Osteocyte (in vitro differentiated cells): ENCODE measurements around the gene ANKRD63. TPM values are rescaled to one million over a fixed set of nuclear protein-coding genes. Genes with fewer than 3 reads are reported as not detected.

ENCODE experiments used
- DNase-seq: peaks from one replicate; pipeline ENCODE4 v3.0.0; 2021; ENCODE audit warnings: mixed read lengths; ENCODE audit not compliant: unreplicated experiment; ENCODE audit errors: extremely low spot score
- H3K27ac Mint-ChIP-seq: one replicate; pipeline ENCODE4 v1.8.0; 2021; ENCODE audit warnings: mild to moderate bottlenecking, mixed read lengths; ENCODE audit not compliant: unreplicated experiment
- H3K27me3 Mint-ChIP-seq: one replicate; pipeline ENCODE4 v1.8.0; 2021; ENCODE audit warnings: mixed read lengths; ENCODE audit not compliant: unreplicated experiment
- H3K36me3 Mint-ChIP-seq: one replicate; pipeline ENCODE4 v1.8.0; 2021; ENCODE audit warnings: mixed read lengths; ENCODE audit not compliant: unreplicated experiment
- H3K4me1 Mint-ChIP-seq: one replicate; pipeline ENCODE4 v1.8.0; 2021; ENCODE audit warnings: mixed read lengths; ENCODE audit not compliant: unreplicated experiment
- H3K4me3 Mint-ChIP-seq: one replicate; pipeline ENCODE4 v1.8.0; 2021; ENCODE audit warnings: mild to moderate bottlenecking, moderate library complexity, mixed read lengths; ENCODE audit not compliant: unreplicated experiment
- H3K9me3 Mint-ChIP-seq: one replicate; pipeline ENCODE4 v1.8.0; 2021; ENCODE audit warnings: mixed read lengths; ENCODE audit not compliant: unreplicated experiment
- CTCF ChIP-seq: fragments of 200-600 bp; sonication (generic); IDR thresholded peaks from 2 replicates; pipeline ENCODE4 v1.5.0; 2021; ENCODE audit warnings: antibody characterized with exemption, mild to moderate bottlenecking, moderate library complexity
- total RNA-seq: library from RNA; stranded (reverse); gene quantifications from 2 replicates; pipeline ENCODE4 v1.2.1, GENCODE V29; 2021

Gene ANKRD63
- total RNA-seq, 1 donor from 2014 or later = 0.30 TPM

- Mint-ChIP-seq H3K4me3 (no peak overlapping the region), H3K36me3 (no peaks in the 10 kb centered on the region), H3K9me3 (peaks cover 7% of the 10 kb centered on the region), H3K27ac (no peak overlapping the region), H3K27me3 (peaks cover 14% of the 10 kb centered on the region), H3K4me1 (no peaks in the 10 kb centered on the region)
- no peak for DNase-seq
- no peak for TF ChIP-seq CTCF
Observed at GRCh38 chr15:40301467-40302179, 18.8 kb upstream of the ANKRD63 start.

DNA sequence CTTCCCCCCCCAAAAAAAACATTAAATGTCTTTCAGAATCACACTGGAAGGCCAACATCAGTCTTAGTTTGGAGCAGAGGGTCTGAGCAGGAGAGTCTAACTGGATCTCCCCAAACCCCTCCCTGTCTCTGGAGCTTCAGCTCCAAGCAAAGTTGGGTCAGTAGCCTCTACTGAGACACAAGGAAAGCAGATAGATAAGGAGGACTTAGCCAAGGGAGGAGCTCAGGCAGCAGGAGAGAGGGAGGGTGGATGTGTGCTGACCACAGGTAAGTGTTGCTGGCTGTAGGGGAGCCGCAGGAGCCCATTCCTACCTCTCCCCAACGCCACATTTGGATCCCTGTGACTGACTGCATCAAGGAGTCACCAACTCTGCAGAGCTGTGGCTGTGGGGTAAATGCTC lies 17.9 kb upstream of the ANKRD63 start:
- no peaks in the 10 kb centered on the region for H3K4me1 Mint-ChIP-seq
- TF ChIP-seq CTCF = no peak
- no peak for DNase-seq
- no peaks in the 10 kb centered on the region for H3K36me3 Mint-ChIP-seq
- no peak overlapping the region for H3K27ac Mint-ChIP-seq
- H3K9me3 Mint-ChIP-seq = peaks cover 7% of the 10 kb centered on the region
- H3K27me3 Mint-ChIP-seq = peaks cover 14% of the 10 kb centered on the region
- no peak overlapping the region for H3K4me3 Mint-ChIP-seq

GRCh38 chr15:40300367-40300766 lies 17.5 kb upstream of the ANKRD63 start:
- H3K4me3 Mint-ChIP-seq = no peak overlapping the region
- peaks cover 18% of the 10 kb centered on the region for H3K27me3 Mint-ChIP-seq
- H3K9me3 Mint-ChIP-seq = peaks cover 7% of the 10 kb centered on the region

GRCh38 chr15:40298216-40298935 lies 15.5 kb upstream of the ANKRD63 start:
- H3K36me3 Mint-ChIP-seq = no peaks in the 10 kb centered on the region
- no peaks in the 10 kb centered on the region for H3K4me1 Mint-ChIP-seq
- no peak overlapping the region for H3K4me3 Mint-ChIP-seq
- H3K27me3 Mint-ChIP-seq = peaks cover 7% of the 10 kb centered on the region
- H3K9me3 Mint-ChIP-seq = peaks cover 7% of the 10 kb centered on the region
- no peak for DNase-seq
- H3K27ac Mint-ChIP-seq = no peak overlapping the region
- no peak for TF ChIP-seq CTCF

More at GRCh38 chr15:40300367-40300766, 17.5 kb upstream of the ANKRD63 start:
- no peak for TF ChIP-seq CTCF
- DNase-seq = no peak
- Mint-ChIP-seq H3K4me1 (no peaks in the 10 kb centered on the region), H3K27ac (no peak overlapping the region), H3K36me3 (no peaks in the 10 kb centered on the region)

DNA sequence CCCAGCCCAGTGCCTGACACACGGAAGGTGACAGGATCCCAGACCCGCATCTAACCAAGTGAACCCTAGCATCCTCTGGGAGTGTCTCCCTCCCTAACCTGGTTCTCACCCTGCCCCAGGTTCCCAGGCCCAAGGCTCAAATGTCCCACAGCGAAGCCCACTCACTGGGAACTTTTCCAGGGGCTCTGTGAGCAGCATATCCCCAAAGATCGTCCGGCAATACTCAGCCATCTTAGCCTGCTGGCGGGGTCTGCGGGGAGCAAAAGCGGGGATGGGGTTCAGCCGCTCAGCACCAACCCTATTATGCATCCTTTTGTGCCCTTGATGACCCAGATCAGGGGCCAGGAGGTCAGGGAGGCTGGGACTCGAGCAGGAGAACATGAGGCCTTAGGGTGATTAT lies 14.5 kb upstream of the ANKRD63 start:
- TF ChIP-seq CTCF = no peak
- Mint-ChIP-seq H3K4me1 (no peaks in the 10 kb centered on the region), H3K27me3 (peaks cover 10% of the 10 kb centered on the region), H3K27ac (no peak overlapping the region), H3K36me3 (no peaks in the 10 kb centered on the region), H3K4me3 (no peak overlapping the region), H3K9me3 (peaks cover 7% of the 10 kb centered on the region)
- no peak for DNase-seq
